ENCODE results near the gene MBOAT2.

The MBOAT2 gene

GRCh38 chr2:8893474-8893873 lies 110.0 kb downstream of the MBOAT2 start:
- no peak for DNase-seq

GRCh38 chr2:8892111-8892510 lies 111.4 kb downstream of the MBOAT2 start:
- no peak for DNase-seq

- no peak for DNase-seq
Observed at GRCh38 chr2:8889978-8890377, 113.5 kb downstream of the MBOAT2 start.

GRCh38 chr2:8888963-8889362 lies 114.5 kb downstream of the MBOAT2 start:
- DNase-seq, result no peak

GRCh38 chr2:8886876-8887275 lies 116.6 kb downstream of the MBOAT2 start:
- no peak for DNase-seq

- no peak for DNase-seq
Observed at GRCh38 chr2:8886202-8886518, 117.3 kb downstream of the MBOAT2 start.

GRCh38 chr2:8885449-8886201 lies 117.9 kb downstream of the MBOAT2 start:
- DNase-seq, result no peak

- DNase-seq, result no peak
Observed at GRCh38 chr2:8884812-8885211, 118.7 kb downstream of the MBOAT2 start.

GRCh38 chr2:8882094-8882493 lies 121.4 kb downstream of the MBOAT2 start:
- no peak for DNase-seq

GRCh38 chr2:8877894-8878293 lies 125.6 kb downstream of the MBOAT2 start:
- no peak for DNase-seq

- no peak for DNase-seq
Observed at GRCh38 chr2:8877332-8877731, 126.2 kb downstream of the MBOAT2 start.

GRCh38 chr2:8876628-8877027 lies 126.9 kb downstream of the MBOAT2 start:
- DNase-seq, result no peak

GRCh38 chr2:8872821-8873432 lies 130.6 kb downstream of the MBOAT2 start:
- DNase-seq, result no peak

- no peak for DNase-seq
Observed at GRCh38 chr2:8870441-8870840, 133.0 kb downstream of the MBOAT2 start.

- DNase-seq, result no peak
Observed at GRCh38 chr2:8867363-8867762, 136.1 kb downstream of the MBOAT2 start.

GRCh38 chr2:8863331-8863953 lies 140.0 kb downstream of the MBOAT2 start:
- DNase-seq, result no peak

- no peak for DNase-seq
Observed at GRCh38 chr2:8862230-8862629, 141.3 kb downstream of the MBOAT2 start.

- DNase-seq, result no peak
Observed at GRCh38 chr2:8861797-8862196, 141.7 kb downstream of the MBOAT2 start.

- DNase-seq, result no peak
Observed at GRCh38 chr2:8860239-8860638, 143.2 kb downstream of the MBOAT2 start.

- DNase-seq, result no peak
Observed at GRCh38 chr2:8858910-8859309, 144.6 kb downstream of the MBOAT2 start.

GRCh38 chr2:8858264-8858663 lies 145.2 kb downstream of the MBOAT2 start:
- DNase-seq, result no peak

GRCh38 chr2:8857709-8858108 lies 145.8 kb downstream of the MBOAT2 start:
- no peak for DNase-seq

GRCh38 chr2:8856176-8856575 lies 147.3 kb downstream of the MBOAT2 start:
- DNase-seq, result no peak

- no peak for DNase-seq
Observed at GRCh38 chr2:8855010-8855409, 148.5 kb downstream of the MBOAT2 start.

GRCh38 chr2:8853426-8853825 lies 150.1 kb downstream of the MBOAT2 start:
- DNase-seq, result no peak

All from cerebellar nuclear complex (tissue), 1 donor.